ENCODE data around the gene PRORP. TPM values are rescaled to one million over a fixed set of nuclear protein-coding genes. Genes with fewer than 3 reads are reported as not detected.
A peak's percentile ranks its signal among the peaks of the same experiment; 100 is the strongest.

PRORP gene
- total and polyA plus RNA-seq, 2 of the 13 experiments (the other 11 are each of a cell fraction or from before 2014, with no cell fraction given): 48.9 to 88.7 TPM

- peak; percentile 99 for TF ChIP-seq ZNF687 (CRISPR knock-in tag; IDR thresholded peaks at IDR 0.05)
- TF ChIP-seq SATB2 (CRISPR knock-in tag; IDR thresholded peaks at IDR 0.05): peak; percentile 99
- TF ChIP-seq, protein P1, sequence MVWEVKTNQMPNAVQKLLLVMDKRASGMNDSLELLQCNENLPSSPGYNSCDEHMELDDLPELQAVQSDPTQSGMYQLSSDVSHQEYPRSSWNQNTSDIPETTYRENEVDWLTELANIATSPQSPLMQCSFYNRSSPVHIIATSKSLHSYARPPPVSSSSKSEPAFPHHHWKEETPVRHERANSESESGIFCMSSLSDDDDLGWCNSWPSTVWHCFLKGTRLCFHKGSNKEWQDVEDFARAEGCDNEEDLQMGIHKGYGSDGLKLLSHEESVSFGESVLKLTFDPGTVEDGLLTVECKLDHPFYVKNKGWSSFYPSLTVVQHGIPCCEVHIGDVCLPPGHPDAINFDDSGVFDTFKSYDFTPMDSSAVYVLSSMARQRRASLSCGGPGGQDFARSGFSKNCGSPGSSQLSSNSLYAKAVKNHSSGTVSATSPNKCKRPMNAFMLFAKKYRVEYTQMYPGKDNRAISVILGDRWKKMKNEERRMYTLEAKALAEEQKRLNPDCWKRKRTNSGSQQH (CRISPR knock-in tag; IDR thresholded peaks at IDR 0.05; ENCODE audit: low read depth): peak; percentile 98
- peak; percentile 91 for TF ChIP-seq MED8 (CRISPR knock-in tag; IDR thresholded peaks at IDR 0.05; ENCODE audit: insufficient replicate concordance)
- TF ChIP-seq, protein P2, sequence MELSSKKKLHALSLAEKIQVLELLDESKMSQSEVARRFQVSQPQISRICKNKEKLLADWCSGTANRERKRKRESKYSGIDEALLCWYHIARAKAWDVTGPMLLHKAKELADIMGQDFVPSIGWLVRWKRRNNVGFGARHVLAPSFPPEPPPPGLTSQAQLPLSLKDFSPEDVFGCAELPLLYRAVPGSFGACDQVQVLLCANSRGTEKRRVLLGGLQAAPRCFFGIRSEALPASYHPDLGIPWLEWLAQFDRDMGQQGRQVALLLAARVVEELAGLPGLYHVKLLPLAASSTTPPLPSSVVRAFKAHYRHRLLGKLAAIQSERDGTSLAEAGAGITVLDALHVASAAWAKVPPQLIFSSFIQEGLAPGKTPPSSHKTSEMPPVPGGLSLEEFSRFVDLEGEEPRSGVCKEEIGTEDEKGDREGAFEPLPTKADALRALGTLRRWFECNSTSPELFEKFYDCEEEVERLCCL (CRISPR knock-in tag; IDR thresholded peaks at IDR 0.05; ENCODE audit: borderline replicate concordance): peak; percentile 89
- TF ChIP-seq, protein P3, sequence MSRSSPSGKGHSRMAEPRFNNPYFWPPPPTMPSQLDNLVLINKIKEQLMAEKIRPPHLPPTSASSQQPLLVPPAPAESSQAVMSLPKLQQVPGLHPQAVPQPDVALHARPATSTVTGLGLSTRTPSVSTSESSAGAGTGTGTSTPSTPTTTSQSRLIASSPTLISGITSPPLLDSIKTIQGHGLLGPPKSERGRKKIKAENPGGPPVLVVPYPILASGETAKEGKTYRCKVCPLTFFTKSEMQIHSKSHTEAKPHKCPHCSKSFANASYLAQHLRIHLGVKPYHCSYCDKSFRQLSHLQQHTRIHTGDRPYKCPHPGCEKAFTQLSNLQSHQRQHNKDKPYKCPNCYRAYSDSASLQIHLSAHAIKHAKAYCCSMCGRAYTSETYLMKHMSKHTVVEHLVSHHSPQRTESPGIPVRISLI (CRISPR knock-in tag; IDR thresholded peaks at IDR 0.05; ENCODE audit: borderline replicate concordance): peak; percentile 19; the same call in 1 of the 2 replicates
- TF ChIP-seq, protein P4, sequence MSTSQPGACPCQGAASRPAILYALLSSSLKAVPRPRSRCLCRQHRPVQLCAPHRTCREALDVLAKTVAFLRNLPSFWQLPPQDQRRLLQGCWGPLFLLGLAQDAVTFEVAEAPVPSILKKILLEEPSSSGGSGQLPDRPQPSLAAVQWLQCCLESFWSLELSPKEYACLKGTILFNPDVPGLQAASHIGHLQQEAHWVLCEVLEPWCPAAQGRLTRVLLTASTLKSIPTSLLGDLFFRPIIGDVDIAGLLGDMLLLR (CRISPR knock-in tag; IDR thresholded peaks at IDR 0.05): peak; percentile 93
- TF ChIP-seq ZSCAN21 (CRISPR knock-in tag; IDR thresholded peaks at IDR 0.05; ENCODE audit: borderline replicate concordance): peak; percentile 87
- TF ChIP-seq ZNF782 (CRISPR knock-in tag; IDR thresholded peaks at IDR 0.05; ENCODE audit: borderline replicate concordance): peak; percentile 96
- peak; percentile 97 for TF ChIP-seq MTF1 (CRISPR knock-in tag; IDR thresholded peaks at IDR 0.05)
- TF ChIP-seq, protein P5, sequence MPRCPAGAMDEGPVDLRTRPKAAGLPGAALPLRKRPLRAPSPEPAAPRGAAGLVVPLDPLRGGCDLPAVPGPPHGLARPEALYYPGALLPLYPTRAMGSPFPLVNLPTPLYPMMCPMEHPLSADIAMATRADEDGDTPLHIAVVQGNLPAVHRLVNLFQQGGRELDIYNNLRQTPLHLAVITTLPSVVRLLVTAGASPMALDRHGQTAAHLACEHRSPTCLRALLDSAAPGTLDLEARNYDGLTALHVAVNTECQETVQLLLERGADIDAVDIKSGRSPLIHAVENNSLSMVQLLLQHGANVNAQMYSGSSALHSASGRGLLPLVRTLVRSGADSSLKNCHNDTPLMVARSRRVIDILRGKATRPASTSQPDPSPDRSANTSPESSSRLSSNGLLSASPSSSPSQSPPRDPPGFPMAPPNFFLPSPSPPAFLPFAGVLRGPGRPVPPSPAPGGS (CRISPR knock-in tag; IDR thresholded peaks at IDR 0.05): peak; percentile 99
- TF ChIP-seq, protein P6, sequence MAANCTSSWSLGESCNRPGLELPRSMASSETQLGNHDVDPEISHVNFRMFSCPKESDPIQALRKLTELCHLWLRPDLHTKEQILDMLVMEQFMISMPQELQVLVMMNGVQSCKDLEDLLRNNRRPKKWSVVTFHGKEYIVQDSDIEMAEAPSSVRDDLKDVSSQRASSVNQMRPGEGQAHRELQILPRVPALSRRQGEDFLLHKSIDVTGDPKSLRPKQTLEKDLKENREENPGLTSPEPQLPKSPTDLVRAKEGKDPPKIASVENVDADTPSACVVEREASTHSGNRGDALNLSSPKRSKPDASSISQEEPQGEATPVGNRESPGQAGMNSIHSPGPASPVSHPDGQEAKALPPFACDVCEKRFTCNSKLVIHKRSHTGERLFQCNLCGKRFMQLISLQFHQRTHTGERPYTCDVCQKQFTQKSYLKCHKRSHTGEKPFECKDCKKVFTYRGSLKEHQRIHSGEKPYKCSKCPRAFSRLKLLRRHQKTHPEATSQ (CRISPR knock-in tag; IDR thresholded peaks at IDR 0.05; ENCODE audit: borderline replicate concordance): peak; percentile 89
- peak; percentile 62 for TF ChIP-seq RFX3 (CRISPR knock-in tag; IDR thresholded peaks at IDR 0.05)
- peak; percentile 97 for TF ChIP-seq ZSCAN30 (CRISPR knock-in tag; IDR thresholded peaks at IDR 0.05)
- TF ChIP-seq CHD4 (IDR thresholded peaks at IDR 0.05; ENCODE audit: borderline replicate concordance, low read length): no peak; the same call in 1 of the 2 replicates
- peak; percentile 80; the same call in 1 of the 2 replicates for TF ChIP-seq NR2F2 (IDR thresholded peaks at IDR 0.05; ENCODE audit: borderline replicate concordance, low read depth)
These were observed at the start of gene PRORP, which contains the start of gene PPP2R3C (continued) for GRCh38 chr14:35121887-35122695.

Data from HepG2 (cell line).